Karpas-422 (cell line): ENCODE results near the gene PRR16. TPM values are rescaled to one million over a fixed set of nuclear protein-coding genes. Genes with fewer than 3 reads are reported as not detected.

ENCODE experiments used
- DNase-seq: peaks from one replicate; pipeline ENCODE4 v3.0.0-alpha.2; 2015
- H2AFZ ChIP-seq: fragments of 200-600 bp; sonication (generic); 2 replicates; pipeline ENCODE4 v1.6.1; 2014; ENCODE audit warnings: antibody characterized with exemption, low read length, mixed read lengths
- H3K27ac ChIP-seq: fragments of 200-600 bp; sonication (generic); 2 replicates; pipeline ENCODE4 v1.5.1; 2014; ENCODE audit warnings: mild to moderate bottlenecking, low read length, moderate library complexity
- H3K27me3 ChIP-seq: fragments of 200-600 bp; sonication (generic); 2 replicates; pipeline ENCODE4 v1.6.1; 2014; ENCODE audit warnings: low read length, mixed read lengths
- H3K36me3 ChIP-seq: fragments of 200-600 bp; sonication (generic); 2 replicates; pipeline ENCODE4 v1.6.1; 2014; ENCODE audit warnings: low read length, mixed read lengths; ENCODE audit not compliant: insufficient read depth
- H3K4me1 ChIP-seq: fragments of 200-600 bp; sonication (generic); 2 replicates; pipeline ENCODE4 v1.6.1; 2014; ENCODE audit warnings: mild to moderate bottlenecking, low read length, mixed read lengths
- H3K4me2 ChIP-seq: fragments of 200-600 bp; sonication (generic); 2 replicates; pipeline ENCODE4 v1.6.1; 2014; ENCODE audit warnings: low read length, low read depth, mild to moderate bottlenecking; ENCODE audit not compliant: poor library complexity, severe bottlenecking
- H3K4me3 ChIP-seq: fragments of 200-600 bp; sonication (generic); 2 replicates; pipeline ENCODE4 v1.5.1; 2014; ENCODE audit warnings: mild to moderate bottlenecking, antibody characterized with exemption, low read length, mixed read lengths
- H3K79me2 ChIP-seq: fragments of 200-600 bp; sonication (generic); 2 replicates; pipeline ENCODE4 v1.6.1; 2014; ENCODE audit warnings: mild to moderate bottlenecking, low read length, mixed read lengths
- H3K9ac ChIP-seq: fragments of 200-600 bp; sonication (generic); 2 replicates; pipeline ENCODE4 v1.6.0; 2014; ENCODE audit warnings: low read length
- H3K9me2 ChIP-seq: fragments of 200-600 bp; sonication (generic), shearing (Covaris generic); replicated peaks from 2 replicates; pipeline ENCODE4 v1.6.0; 2014; ENCODE audit warnings: mild to moderate bottlenecking, low read length, moderate library complexity; ENCODE audit not compliant: insufficient read depth
- H3K9me3 ChIP-seq: fragments of 300-700, 200-600 bp; sonication (generic); 2 replicates; pipeline ENCODE4 v1.6.1; 2014; ENCODE audit warnings: low read length, mixed read lengths
- H4K20me1 ChIP-seq: fragments of 200-600 bp; sonication (generic); 2 replicates; pipeline ENCODE4 v1.6.1; 2014; ENCODE audit warnings: mild to moderate bottlenecking, antibody characterized with exemption, low read length, low read depth; ENCODE audit not compliant: insufficient read depth
- total RNA-seq: library from RNA; depleted of rRNA; stranded (reverse); fragments of >200 nt; shearing (Covaris generic); gene quantifications from 2 replicates; pipeline ENCODE4 v1.2.3, GENCODE V29; 2014; ENCODE audit warnings: low replicate concordance

PRR16 gene
- total RNA-seq, 1 experiment from 2014 or later, result not detected

DNA sequence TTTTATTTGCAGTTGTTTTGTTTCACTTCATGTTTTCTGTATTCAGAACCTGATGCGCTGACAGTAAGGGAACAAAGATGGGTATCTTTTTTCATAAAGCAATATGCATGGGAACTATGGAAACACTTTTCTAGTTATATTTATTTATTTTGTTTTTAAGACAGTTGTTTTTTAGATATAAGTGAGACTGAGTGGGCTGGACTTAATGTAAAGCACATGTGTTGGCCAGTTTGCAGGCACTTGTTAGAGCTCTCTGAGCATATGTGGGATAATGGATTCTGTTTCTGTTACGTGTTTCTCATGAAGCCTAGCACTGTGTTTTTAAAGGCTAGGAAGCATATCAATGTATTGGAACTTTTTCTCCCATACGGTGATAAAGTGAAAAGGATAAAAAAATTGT, 164.1 kb downstream of the PRR16 start:
- DNase-seq, result no peak
- no peak overlapping the region for H3K4me3 ChIP-seq
- H3K4me1 ChIP-seq, result no peaks in the 10 kb centered on the region
- H3K4me2 ChIP-seq, result no peak overlapping the region
- H2AFZ ChIP-seq, result no peak overlapping the region
- H4K20me1 ChIP-seq, result no peaks in the 10 kb centered on the region
- no peaks in the 10 kb centered on the region; the same call in 1 of the 2 replicates for H3K9me3 ChIP-seq
- H3K9ac ChIP-seq, result no peak overlapping the region
- no peaks in the 10 kb centered on the region for H3K36me3 ChIP-seq
- H3K27ac ChIP-seq, result no peak overlapping the region
- no peaks in the 10 kb centered on the region for H3K9me2 ChIP-seq
- H3K27me3 ChIP-seq, result no peaks in the 10 kb centered on the region
- H3K79me2 ChIP-seq, result no peaks in the 10 kb centered on the region

GRCh38 chr5:120630550-120630949, 166.4 kb downstream of the PRR16 start:
- no peaks in the 10 kb centered on the region for H3K36me3 ChIP-seq
- no peaks in the 10 kb centered on the region; the same call in 1 of the 2 replicates for H3K9me3 ChIP-seq
- H2AFZ ChIP-seq, result no peak overlapping the region
- H3K4me2 ChIP-seq, result no peak overlapping the region
- H3K4me3 ChIP-seq, result no peak overlapping the region
- no peak for DNase-seq
- H4K20me1 ChIP-seq, result no peaks in the 10 kb centered on the region
- no peaks in the 10 kb centered on the region for H3K9me2 ChIP-seq
- H3K27me3 ChIP-seq, result no peaks in the 10 kb centered on the region
- H3K9ac ChIP-seq, result no peak overlapping the region
- H3K27ac ChIP-seq, result no peak overlapping the region
- H3K79me2 ChIP-seq, result no peaks in the 10 kb centered on the region
- H3K4me1 ChIP-seq, result no peaks in the 10 kb centered on the region

DNA sequence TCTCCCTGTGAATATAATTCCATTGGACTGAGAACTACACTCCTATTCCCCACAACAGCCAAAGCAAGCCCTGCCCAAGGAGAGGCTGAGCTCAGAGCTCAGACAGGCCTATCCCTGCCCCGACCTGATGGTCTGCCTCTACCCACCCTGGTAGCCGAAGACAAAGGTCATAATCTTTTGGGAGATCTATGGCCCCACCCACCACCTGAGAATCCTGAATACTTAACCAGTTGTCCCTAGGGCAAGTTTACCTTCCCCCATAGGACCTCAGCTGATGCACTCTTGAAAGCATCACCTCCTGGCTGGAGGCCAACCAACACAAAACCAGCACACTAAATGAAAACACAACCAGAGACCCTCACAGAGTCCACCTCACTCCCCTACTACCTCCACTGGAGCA, 167.5 kb downstream of the PRR16 start:
- no peak overlapping the region for H3K4me2 ChIP-seq
- H3K9me3 ChIP-seq, result no peaks in the 10 kb centered on the region; the same call in 1 of the 2 replicates
- no peak overlapping the region for H2AFZ ChIP-seq
- DNase-seq, result no peak
- no peaks in the 10 kb centered on the region for H3K36me3 ChIP-seq
- no peak overlapping the region for H3K27ac ChIP-seq
- no peaks in the 10 kb centered on the region for H3K4me1 ChIP-seq
- H3K27me3 ChIP-seq, result no peaks in the 10 kb centered on the region
- H3K9me2 ChIP-seq, result no peaks in the 10 kb centered on the region
- no peaks in the 10 kb centered on the region for H3K79me2 ChIP-seq
- H3K4me3 ChIP-seq, result no peak overlapping the region
- no peak overlapping the region for H3K9ac ChIP-seq
- no peaks in the 10 kb centered on the region for H4K20me1 ChIP-seq

DNA sequence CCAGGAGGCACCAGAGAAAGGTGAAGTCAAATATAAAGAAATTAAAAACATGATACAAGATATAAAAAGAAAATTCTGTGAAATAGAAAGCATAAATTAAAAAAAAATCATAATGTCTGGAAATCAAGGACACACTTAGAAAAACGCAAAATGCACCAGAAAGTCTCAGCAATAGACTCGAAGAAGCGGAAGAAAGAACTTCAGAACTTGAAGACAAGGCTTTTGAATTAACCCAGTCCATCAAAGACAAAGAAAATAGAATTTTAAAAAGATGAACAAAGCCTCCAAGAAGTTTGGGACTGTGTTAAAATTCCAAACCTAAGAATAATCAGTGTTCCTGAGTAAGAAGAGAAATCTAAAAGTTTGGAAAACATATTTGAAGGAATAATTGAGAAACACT, 168.3 kb downstream of the PRR16 start:
- H3K27ac ChIP-seq, result no peak overlapping the region
- no peak overlapping the region for H2AFZ ChIP-seq
- no peaks in the 10 kb centered on the region for H3K27me3 ChIP-seq
- H3K9ac ChIP-seq, result no peak overlapping the region
- no peaks in the 10 kb centered on the region for H3K4me1 ChIP-seq
- no peak overlapping the region for H3K4me2 ChIP-seq
- H4K20me1 ChIP-seq, result no peaks in the 10 kb centered on the region
- H3K9me3 ChIP-seq, result no peaks in the 10 kb centered on the region; the same call in 1 of the 2 replicates
- no peaks in the 10 kb centered on the region for H3K9me2 ChIP-seq
- no peak overlapping the region for H3K4me3 ChIP-seq
- DNase-seq, result no peak
- no peaks in the 10 kb centered on the region for H3K36me3 ChIP-seq
- no peaks in the 10 kb centered on the region for H3K79me2 ChIP-seq

DNA sequence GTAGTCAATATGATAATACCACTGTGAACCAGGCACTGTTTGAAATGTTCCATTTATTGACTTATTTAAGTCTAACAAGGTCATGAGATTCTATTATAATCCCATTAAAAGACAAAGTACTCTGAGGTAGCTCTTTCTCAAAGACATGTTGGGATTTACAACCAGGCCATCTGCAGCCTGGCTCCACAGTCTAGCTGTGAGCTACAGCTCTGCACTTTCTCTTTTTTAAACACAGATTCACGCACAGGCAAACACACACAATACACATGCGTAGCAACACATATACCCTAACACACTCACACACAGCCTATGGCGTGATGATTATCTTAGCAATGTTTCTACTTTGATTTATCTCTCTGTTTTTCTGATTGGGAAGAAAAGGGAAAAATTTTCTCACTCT, 174.3 kb downstream of the PRR16 start:
- Histone ChIP-seq H3K4me2 (no peak overlapping the region), H3K9me2 (no peaks in the 10 kb centered on the region), H2AFZ (no peak overlapping the region), H4K20me1 (no peaks in the 10 kb centered on the region), H3K9ac (no peak overlapping the region), H3K36me3 (no peaks in the 10 kb centered on the region), H3K27me3 (no peaks in the 10 kb centered on the region), H3K79me2 (no peaks in the 10 kb centered on the region), H3K4me1 (no peaks in the 10 kb centered on the region), H3K4me3 (no peak overlapping the region), H3K27ac (no peak overlapping the region), H3K9me3 (no peaks in the 10 kb centered on the region)
- no peak for DNase-seq

- Histone ChIP-seq H3K27me3 (no peaks in the 10 kb centered on the region), H3K79me2 (no peaks in the 10 kb centered on the region), H3K4me3 (no peak overlapping the region), H4K20me1 (no peaks in the 10 kb centered on the region), H3K9ac (no peak overlapping the region), H3K27ac (no peak overlapping the region), H3K4me1 (no peaks in the 10 kb centered on the region), H3K4me2 (no peak overlapping the region), H3K9me2 (no peaks in the 10 kb centered on the region), H3K36me3 (no peaks in the 10 kb centered on the region), H2AFZ (no peak overlapping the region), H3K9me3 (no peaks in the 10 kb centered on the region)
- no peak for DNase-seq
Measured at GRCh38 chr5:120640778-120641177, 176.7 kb downstream of the PRR16 start.

DNA sequence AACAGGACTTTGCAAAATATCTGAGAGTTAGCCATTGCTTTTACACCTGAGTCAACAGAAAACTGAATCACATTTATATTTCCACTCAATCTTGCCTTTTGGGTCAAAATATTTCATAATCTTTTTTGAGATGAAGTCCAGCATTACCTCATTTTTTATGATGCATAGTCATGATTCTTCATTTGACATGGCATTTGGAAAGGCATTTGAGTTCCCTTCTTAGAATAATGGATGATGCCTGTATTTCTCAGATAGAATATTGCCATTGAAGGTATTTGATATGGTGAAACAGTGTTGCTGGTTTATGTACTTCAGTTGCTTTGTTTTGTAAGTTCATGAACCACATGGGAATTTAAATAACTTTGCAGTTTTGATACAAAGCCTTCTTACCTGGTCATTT, 180.4 kb downstream of the PRR16 start:
- H3K36me3 ChIP-seq, result no peaks in the 10 kb centered on the region
- H3K4me1 ChIP-seq, result no peaks in the 10 kb centered on the region
- H4K20me1 ChIP-seq, result no peaks in the 10 kb centered on the region
- no peak overlapping the region for H3K9ac ChIP-seq
- H3K9me2 ChIP-seq, result no peaks in the 10 kb centered on the region
- H3K79me2 ChIP-seq, result no peaks in the 10 kb centered on the region
- H3K27me3 ChIP-seq, result no peaks in the 10 kb centered on the region
- no peak overlapping the region for H2AFZ ChIP-seq
- DNase-seq, result no peak
- no peak overlapping the region for H3K4me3 ChIP-seq
- H3K4me2 ChIP-seq, result no peak overlapping the region
- H3K9me3 ChIP-seq, result no peaks in the 10 kb centered on the region; the same call in 1 of the 2 replicates
- no peak overlapping the region for H3K27ac ChIP-seq

- DNase-seq, result peak; percentile 56
- no peak overlapping the region for H3K27ac ChIP-seq
- no peak overlapping the region for H3K4me3 ChIP-seq
- H3K9me3 ChIP-seq, result no peaks in the 10 kb centered on the region
- no peaks in the 10 kb centered on the region for H3K4me1 ChIP-seq
- no peaks in the 10 kb centered on the region for H3K36me3 ChIP-seq
- H3K9me2 ChIP-seq, result no peaks in the 10 kb centered on the region
- no peak overlapping the region for H2AFZ ChIP-seq
- no peak overlapping the region for H3K4me2 ChIP-seq
- H3K27me3 ChIP-seq, result no peaks in the 10 kb centered on the region
- no peaks in the 10 kb centered on the region for H4K20me1 ChIP-seq
- H3K79me2 ChIP-seq, result no peaks in the 10 kb centered on the region
- no peak overlapping the region for H3K9ac ChIP-seq
Measured at GRCh38 chr5:120655828-120656435, 191.8 kb downstream of the PRR16 start.
